A549 treated with CpdA at 1 μM for 4 hours (cell line): ENCODE data around the gene EBNA1BP2. TPM values are rescaled to one million over a fixed set of nuclear protein-coding genes. Genes with fewer than 3 reads are reported as not detected.

Source experiments
- total RNA-seq: library from RNA; stranded (reverse); fragments of 200-300 nt; extraction: Qiagen RNA extraction; gene quantifications from 5 replicates; pipeline ENCODE4 v1.2.3, GENCODE V29; 2022; ENCODE audit warnings: low read depth

Gene EBNA1BP2
- 183 to 204 TPM (median 193 TPM) in 5 replicates for total RNA-seq

DNA sequence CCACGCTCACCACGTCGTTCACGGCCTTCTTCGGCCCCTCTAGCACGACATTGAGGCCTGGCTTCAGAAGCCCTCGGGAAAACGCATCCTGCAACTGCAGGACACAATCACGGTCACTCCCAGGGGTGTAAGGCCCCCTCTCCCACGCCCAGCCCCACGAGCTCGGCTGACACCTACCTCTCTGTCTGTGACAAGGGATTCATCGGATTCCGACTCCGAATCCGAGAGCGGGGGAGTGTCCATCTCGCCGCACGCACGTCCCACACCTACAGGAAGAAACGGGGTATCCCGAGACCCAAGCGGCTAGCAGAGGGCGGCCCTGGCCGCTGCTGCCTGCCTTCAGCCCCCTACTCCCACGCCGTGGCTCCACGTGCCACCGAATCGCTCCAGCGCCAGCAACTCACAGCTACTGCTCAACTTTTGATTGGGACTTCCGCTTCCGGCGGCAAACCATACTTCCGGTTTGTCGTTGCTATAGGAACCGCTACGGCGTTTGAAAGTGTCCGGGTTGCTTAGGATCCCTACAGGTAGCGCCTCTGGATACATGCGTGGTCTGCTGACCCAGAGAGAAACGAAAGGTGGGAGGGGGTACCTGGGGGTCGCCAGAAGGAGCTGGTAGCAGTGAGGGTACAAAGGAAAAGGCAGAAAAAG is at the start of gene EBNA1BP2, which contains the start of gene CFAP57:
EBNA1BP2 (minus strand) TSS at position 415 of the 651 bp plus-strand sequence; CDS start at position 243, 172 bp downstream.
CFAP57 (plus strand) TSS at position 455 of the 651 bp plus-strand sequence. CDS start 424 bp downstream, outside the sequence.

Other genes starting within 250 kb of the EBNA1BP2 start
- gene SLC2A1, start 213.4 kb downstream of the EBNA1BP2 start, total RNA-seq, result 130 to 160 TPM (median 145 TPM) in 5 replicates
- 0.21 to 0.58 TPM (median 0.33 TPM) in 5 replicates for gene CFAP57, start within 50 bp of the EBNA1BP2 start, total RNA-seq
- gene TMEM125, start 97.7 kb upstream of the EBNA1BP2 start, total RNA-seq, result not detected in 5 replicates
- not detected in 5 replicates for gene C1orf210, start 113.3 kb upstream of the EBNA1BP2 start, total RNA-seq
- gene TIE1, start 128.7 kb upstream of the EBNA1BP2 start, total RNA-seq, result not detected in 5 replicates
- 0.09 to 0.22 TPM in 2 of 5 replicates, not detected in the others for gene MPL, start 165.5 kb upstream of the EBNA1BP2 start, total RNA-seq
- 165 to 205 TPM (median 195 TPM) in 5 replicates for gene CDC20, start 186.7 kb upstream of the EBNA1BP2 start, total RNA-seq
- gene ELOVL1, start 195.7 kb upstream of the EBNA1BP2 start, total RNA-seq, result 141 to 151 TPM (median 149 TPM) in 5 replicates
- 37.0 to 38.6 TPM (median 38.1 TPM) in 5 replicates for gene MED8, start 217.5 kb upstream of the EBNA1BP2 start, total RNA-seq
- 6.5 to 9.9 TPM (median 6.9 TPM) in 5 replicates for gene SZT2, start 217.6 kb upstream of the EBNA1BP2 start, total RNA-seq